ENCODE results near the gene AKT3.

The AKT3 gene

GRCh38 chr1:243554686-243555085 lies 295.4 kb downstream of the AKT3 start:
- Histone ChIP-seq H3K79me1 (ENCODE audit: low read depth, low read length) (no peaks in the 10 kb centered on the region), H3K4me1 (ENCODE audit: control insufficient read depth in 2 of 2, insufficient read depth in 1 of 2, low read depth in 1 of 2, low read length in 2 of 2) (no peaks in the 10 kb centered on the region), H3K36me3 (replicated peaks in 1 of 2; ENCODE audit: control insufficient read depth in 2 of 2, insufficient read depth in 2 of 2, low read length in 2 of 2) (peaks cover 0 to 3% of the 10 kb centered on the region in 2 donors), H3K4ac (ENCODE audit: low read length) (no peak overlapping the region), H2BK12ac (ENCODE audit: low read length) (no peak overlapping the region), H2BK5ac (ENCODE audit: low read length) (no peak overlapping the region), H3K4me2 (ENCODE audit: insufficient read depth, low read length, poor library complexity, severe bottlenecking) (no peak overlapping the region), H3K4me3 (ENCODE audit: low read length in 2 of 2) (no peak overlapping the region), H2AK5ac (ENCODE audit: low read depth, low read length) (no peak overlapping the region), H3K27me3 (ENCODE audit: control insufficient read depth in 3 of 3, insufficient read depth in 3 of 3, low read depth in 1 of 3, low read length in 3 of 3) (no peaks in the 10 kb centered on the region), H2BK15ac (ENCODE audit: low read length) (no peak overlapping the region), H3K27ac (replicated peaks; ENCODE audit: low read length) (no peak overlapping the region), H3K23ac (ENCODE audit: low read depth, low read length, poor library complexity) (no peak overlapping the region), H4K91ac (ENCODE audit: low read depth, low read length, poor library complexity) (no peak overlapping the region), H3K18ac (ENCODE audit: low read length) (no peak overlapping the region), H3K9ac (ENCODE audit: low read depth, low read length, poor library complexity) (no peak overlapping the region), H2BK120ac (ENCODE audit: low read depth, low read length) (no peak overlapping the region), H3K14ac (ENCODE audit: low read length) (no peak overlapping the region), H2AFZ (ENCODE audit: low read length) (no peak overlapping the region), H3K9me3 (replicated peaks in 1 of 2; ENCODE audit: control insufficient read depth in 2 of 2, insufficient read depth in 1 of 2, low read depth in 1 of 2, low read length in 2 of 2) (no peaks in the 10 kb centered on the region), H4K8ac (ENCODE audit: low read depth, low read length) (no peak overlapping the region)
- DNase-seq (ENCODE audit: low spot score): no peak
- no CpG with 5 or more reads among the region's 4 CpGs for WGBS, 2 donors (ENCODE audit: extremely low coverage in 2 of 2, insufficient read length in 2 of 2, insufficient replicate concordance in 1 of 2)

GRCh38 chr1:243553090-243553489 lies 297.0 kb downstream of the AKT3 start:
- no peak for DNase-seq (ENCODE audit: low spot score)
- Histone ChIP-seq H3K23ac (ENCODE audit: low read depth, low read length, poor library complexity) (no peak overlapping the region), H3K79me1 (ENCODE audit: low read depth, low read length) (no peaks in the 10 kb centered on the region), H2BK120ac (ENCODE audit: low read depth, low read length) (no peak overlapping the region), H3K9me3 (replicated peaks in 1 of 2; ENCODE audit: control insufficient read depth in 2 of 2, insufficient read depth in 1 of 2, low read depth in 1 of 2, low read length in 2 of 2) (no peaks in the 10 kb centered on the region), H3K4me2 (ENCODE audit: insufficient read depth, low read length, poor library complexity, severe bottlenecking) (no peak overlapping the region), H2AK5ac (ENCODE audit: low read depth, low read length) (no peak overlapping the region), H3K4ac (ENCODE audit: low read length) (no peak overlapping the region), H3K9ac (ENCODE audit: low read depth, low read length, poor library complexity) (no peak overlapping the region), H4K8ac (ENCODE audit: low read depth, low read length) (no peak overlapping the region), H3K27ac (replicated peaks; ENCODE audit: low read length) (no peak overlapping the region), H2BK15ac (ENCODE audit: low read length) (no peak overlapping the region), H3K4me3 (ENCODE audit: low read length in 2 of 2) (no peak overlapping the region), H2BK12ac (ENCODE audit: low read length) (no peak overlapping the region), H3K14ac (ENCODE audit: low read length) (no peak overlapping the region), H3K18ac (ENCODE audit: low read length) (no peak overlapping the region), H2BK5ac (ENCODE audit: low read length) (no peak overlapping the region), H4K91ac (ENCODE audit: low read depth, low read length, poor library complexity) (no peak overlapping the region), H3K36me3 (replicated peaks in 1 of 2; ENCODE audit: control insufficient read depth in 2 of 2, insufficient read depth in 2 of 2, low read length in 2 of 2) (peaks cover 0 to 5% of the 10 kb centered on the region in 2 donors), H3K27me3 (ENCODE audit: control insufficient read depth in 3 of 3, insufficient read depth in 3 of 3, low read depth in 1 of 3, low read length in 3 of 3) (no peaks in the 10 kb centered on the region), H3K4me1 (ENCODE audit: control insufficient read depth in 2 of 2, insufficient read depth in 1 of 2, low read depth in 1 of 2, low read length in 2 of 2) (no peaks in the 10 kb centered on the region), H2AFZ (ENCODE audit: low read length) (no peak overlapping the region)
- WGBS, 2 donors (ENCODE audit: extremely low coverage in 2 of 2, insufficient read length in 2 of 2, insufficient replicate concordance in 1 of 2): no CpG with 5 or more reads among the region's 2 CpGs

- Histone ChIP-seq H4K91ac (ENCODE audit: low read depth, low read length, poor library complexity) (no peak overlapping the region), H3K27ac (replicated peaks; ENCODE audit: low read length) (no peak overlapping the region), H2BK15ac (ENCODE audit: low read length) (no peak overlapping the region), H2BK5ac (ENCODE audit: low read length) (no peak overlapping the region), H2AK5ac (ENCODE audit: low read depth, low read length) (no peak overlapping the region), H2BK120ac (ENCODE audit: low read depth, low read length) (no peak overlapping the region), H3K4me3 (ENCODE audit: low read length in 2 of 2) (no peak overlapping the region), H3K9me3 (replicated peaks in 1 of 2; ENCODE audit: control insufficient read depth in 2 of 2, insufficient read depth in 1 of 2, low read depth in 1 of 2, low read length in 2 of 2) (no peaks in the 10 kb centered on the region), H3K4me2 (ENCODE audit: insufficient read depth, low read length, poor library complexity, severe bottlenecking) (no peak overlapping the region), H3K9ac (ENCODE audit: low read depth, low read length, poor library complexity) (no peak overlapping the region), H3K4me1 (ENCODE audit: control insufficient read depth in 2 of 2, insufficient read depth in 1 of 2, low read depth in 1 of 2, low read length in 2 of 2) (no peaks in the 10 kb centered on the region), H2AFZ (ENCODE audit: low read length) (no peak overlapping the region), H4K8ac (ENCODE audit: low read depth, low read length) (no peak overlapping the region), H3K36me3 (replicated peaks in 1 of 2; ENCODE audit: control insufficient read depth in 2 of 2, insufficient read depth in 2 of 2, low read length in 2 of 2) (peaks cover 0 to 11% of the 10 kb centered on the region in 2 donors), H2BK12ac (ENCODE audit: low read length) (no peak overlapping the region), H3K23ac (ENCODE audit: low read depth, low read length, poor library complexity) (no peak overlapping the region), H3K14ac (ENCODE audit: low read length) (no peak overlapping the region), H3K4ac (ENCODE audit: low read length) (no peak overlapping the region), H3K27me3 (ENCODE audit: control insufficient read depth in 3 of 3, insufficient read depth in 3 of 3, low read depth in 1 of 3, low read length in 3 of 3) (no peaks in the 10 kb centered on the region), H3K79me1 (ENCODE audit: low read depth, low read length) (no peaks in the 10 kb centered on the region), H3K18ac (ENCODE audit: low read length) (no peak overlapping the region)
- WGBS, 2 donors (ENCODE audit: extremely low coverage in 2 of 2, insufficient read length in 2 of 2, insufficient replicate concordance in 1 of 2): no CpG with 5 or more reads among the region's 6 CpGs
- DNase-seq (ENCODE audit: low spot score): no peak
Measured at GRCh38 chr1:243550276-243550675, 299.8 kb downstream of the AKT3 start.

- Histone ChIP-seq H2BK5ac (ENCODE audit: low read length) (no peak overlapping the region), H3K18ac (ENCODE audit: low read length) (no peak overlapping the region), H2AFZ (ENCODE audit: low read length) (no peak overlapping the region), H3K4me3 (ENCODE audit: low read length in 2 of 2) (no peak overlapping the region), H3K4ac (ENCODE audit: low read length) (no peak overlapping the region), H3K9ac (ENCODE audit: low read depth, low read length, poor library complexity) (no peak overlapping the region), H2BK15ac (ENCODE audit: low read length) (no peak overlapping the region), H3K27ac (replicated peaks; ENCODE audit: low read length) (no peak overlapping the region), H3K23ac (ENCODE audit: low read depth, low read length, poor library complexity) (no peak overlapping the region), H3K36me3 (replicated peaks in 1 of 2; ENCODE audit: control insufficient read depth in 2 of 2, insufficient read depth in 2 of 2, low read length in 2 of 2) (peaks cover 0 to 13% of the 10 kb centered on the region in 2 donors), H3K9me3 (replicated peaks in 1 of 2; ENCODE audit: control insufficient read depth in 2 of 2, insufficient read depth in 1 of 2, low read depth in 1 of 2, low read length in 2 of 2) (no peaks in the 10 kb centered on the region), H4K91ac (ENCODE audit: low read depth, low read length, poor library complexity) (no peak overlapping the region), H3K27me3 (ENCODE audit: control insufficient read depth in 3 of 3, insufficient read depth in 3 of 3, low read depth in 1 of 3, low read length in 3 of 3) (no peaks in the 10 kb centered on the region), H4K8ac (ENCODE audit: low read depth, low read length) (no peak overlapping the region), H3K14ac (ENCODE audit: low read length) (no peak overlapping the region), H3K4me2 (ENCODE audit: insufficient read depth, low read length, poor library complexity, severe bottlenecking) (no peak overlapping the region), H3K79me1 (ENCODE audit: low read depth, low read length) (no peaks in the 10 kb centered on the region), H2BK12ac (ENCODE audit: low read length) (no peak overlapping the region), H3K4me1 (ENCODE audit: control insufficient read depth in 2 of 2, insufficient read depth in 1 of 2, low read depth in 1 of 2, low read length in 2 of 2) (no peaks in the 10 kb centered on the region), H2BK120ac (ENCODE audit: low read depth, low read length) (no peak overlapping the region), H2AK5ac (ENCODE audit: low read depth, low read length) (no peak overlapping the region)
- no peak for DNase-seq (ENCODE audit: low spot score)
Measured at GRCh38 chr1:243549791-243550190, 300.3 kb downstream of the AKT3 start.

All from neuronal stem cell (in vitro differentiated cells).